HG03439 (cell line): ENCODE measurements around the gene TOMM22.

ENCODE experiments used
- ATAC-seq: cut with Tn5 transposase; IDR thresholded peaks from one replicate; pipeline ENCODE4 v1.9.1; 2021; ENCODE audit warnings: mild to moderate bottlenecking, moderate library complexity; ENCODE audit not compliant: unreplicated experiment

TOMM22 gene

GRCh38 chr22:38713921-38714320 lies 32.2 kb downstream of the TOMM22 start:
- ATAC-seq: no peak

- no peak for ATAC-seq
These were observed 33.5 kb downstream of the TOMM22 start for GRCh38 chr22:38715176-38715764.

- ATAC-seq: no peak
These were observed 34.1 kb downstream of the TOMM22 start for GRCh38 chr22:38715852-38716251.

GRCh38 chr22:38716271-38716670 lies 34.5 kb downstream of the TOMM22 start:
- ATAC-seq: no peak

GRCh38 chr22:38716826-38717225 lies 35.1 kb downstream of the TOMM22 start:
- ATAC-seq: no peak

GRCh38 chr22:38717244-38717643 lies 35.5 kb downstream of the TOMM22 start:
- no peak for ATAC-seq

- ATAC-seq: no peak
These were observed 36.7 kb downstream of the TOMM22 start for GRCh38 chr22:38718414-38718813.

GRCh38 chr22:38719196-38719595 lies 37.4 kb downstream of the TOMM22 start:
- ATAC-seq: no peak

- no peak for ATAC-seq
These were observed 38.6 kb downstream of the TOMM22 start for GRCh38 chr22:38720350-38720749.

GRCh38 chr22:38721551-38721950 lies 39.8 kb downstream of the TOMM22 start:
- no peak for ATAC-seq

GRCh38 chr22:38724176-38724575 lies 42.4 kb downstream of the TOMM22 start:
- no peak for ATAC-seq

- no peak for ATAC-seq
These were observed 43.3 kb downstream of the TOMM22 start for GRCh38 chr22:38724926-38725571.

- ATAC-seq: no peak
These were observed 44.3 kb downstream of the TOMM22 start for GRCh38 chr22:38725900-38726655.

- ATAC-seq: no peak
These were observed 45.4 kb downstream of the TOMM22 start for GRCh38 chr22:38727123-38727522.

- ATAC-seq: no peak
These were observed 46.0 kb downstream of the TOMM22 start for GRCh38 chr22:38727530-38728451.

- no peak for ATAC-seq
These were observed 47.4 kb downstream of the TOMM22 start for GRCh38 chr22:38728871-38729796.

GRCh38 chr22:38729946-38730345 lies 48.2 kb downstream of the TOMM22 start:
- no peak for ATAC-seq

GRCh38 chr22:38730411-38730871 lies 48.7 kb downstream of the TOMM22 start:
- no peak for ATAC-seq

GRCh38 chr22:38731703-38732161 lies 50.0 kb downstream of the TOMM22 start:
- no peak for ATAC-seq
